Common myeloid progenitor, CD34-positive (primary cell): ENCODE results near the gene EPN2.

Experiments
- CTCF ChIA-PET: fragments of 350-600 bp; sonication (Branson Sonifier 250); formaldehyde crosslinking; loops from one replicate; lab custom pipeline; 2021; ENCODE audit warnings: antibody characterized with exemption; lab: Charles Lee
- POLR2A ChIA-PET: fragments of 350-600 bp; sonication (Branson Sonifier 250); formaldehyde crosslinking; loops from one replicate; lab custom pipeline; 2021; ENCODE audit warnings: antibody characterized with exemption; lab: Charles Lee
- DNase-seq, 3 donors: peaks; one replicate each; pipeline versions ENCODE4 v3.0.0 to v3.0.0-alpha.2; 2013
- H3K27ac ChIP-seq, 2 experiments: 1 replicate in 1 of 2; 2 replicates in 1 of 2; pipeline ENCODE4 v1.7.0; 2013; ENCODE audit warnings: inconsistent platforms in 2 of 2, low read length in 2 of 2, mild to moderate bottlenecking in 2 of 2, low read depth in 1 of 2, moderate library complexity in 1 of 2; ENCODE audit not compliant: severe bottlenecking in 2 of 2, insufficient read depth in 1 of 2, poor library complexity in 1 of 2
- H3K27me3 ChIP-seq, 5 experiments: replicated peaks in 2 of 5; 1 replicate in 3 of 5; 2 replicates in 2 of 5; pipeline versions ENCODE4 v1.6.1 to v1.7.0; 2013; ENCODE audit warnings: low read length in 4 of 5, mild to moderate bottlenecking in 2 of 5, moderate library complexity in 2 of 5, inconsistent platforms in 1 of 5; ENCODE audit not compliant: insufficient read depth in 5 of 5, control insufficient read depth in 4 of 5
- H3K36me3 ChIP-seq, 4 experiments: 1 replicate in 2 of 4; 2 replicates in 2 of 4; pipeline versions ENCODE4 v1.6.1 to v1.7.0; 2013; ENCODE audit warnings: low read length in 3 of 4, control low read depth in 1 of 4, mild to moderate bottlenecking in 1 of 4; ENCODE audit not compliant: control insufficient read depth in 4 of 4, insufficient read depth in 4 of 4
- H3K4me1 ChIP-seq, 4 experiments: 1 replicate in 3 of 4; 2 replicates in 1 of 4; pipeline versions ENCODE4 v1.6.1 to v1.7.1; 2013; ENCODE audit warnings: low read length in 3 of 4, mild to moderate bottlenecking in 3 of 4, control low read depth in 1 of 4, inconsistent platforms in 1 of 4, moderate library complexity in 1 of 4; ENCODE audit not compliant: control insufficient read depth in 4 of 4, insufficient read depth in 4 of 4; ENCODE audit errors: control extremely low read depth in 1 of 4
- H3K4me3 ChIP-seq, 7 experiments: 1 replicate in 4 of 7; 2 replicates in 3 of 7; pipeline versions ENCODE4 v1.5.1 to v1.7.0; 2013; ENCODE audit warnings: mild to moderate bottlenecking in 7 of 7, low read length in 6 of 7, moderate library complexity in 6 of 7, inconsistent platforms in 2 of 7, low read depth in 2 of 7, control low read depth in 1 of 7; ENCODE audit not compliant: insufficient read depth in 4 of 7, control insufficient read depth in 1 of 7; ENCODE audit errors: extremely low read depth in 1 of 7
- H3K9me3 ChIP-seq, 5 experiments: 1 replicate in 4 of 5; 2 replicates in 1 of 5; pipeline versions ENCODE4 v1.6.1 to v1.7.1; 2013; ENCODE audit warnings: low read length in 4 of 5, mild to moderate bottlenecking in 2 of 5, inconsistent platforms in 1 of 5, low read depth in 1 of 5, moderate library complexity in 1 of 5; ENCODE audit not compliant: control insufficient read depth in 4 of 5, insufficient read depth in 2 of 5; ENCODE audit errors: control extremely low read depth in 1 of 5
- whole genome bisulfite sequencing: methylation state at CpG from one replicate; pipeline ENCODE4 v1.1.5; 2013; ENCODE audit not compliant: insufficient coverage; 5-methylcytosine and 5-hydroxymethylcytosine counted together

The EPN2 gene

DNA sequence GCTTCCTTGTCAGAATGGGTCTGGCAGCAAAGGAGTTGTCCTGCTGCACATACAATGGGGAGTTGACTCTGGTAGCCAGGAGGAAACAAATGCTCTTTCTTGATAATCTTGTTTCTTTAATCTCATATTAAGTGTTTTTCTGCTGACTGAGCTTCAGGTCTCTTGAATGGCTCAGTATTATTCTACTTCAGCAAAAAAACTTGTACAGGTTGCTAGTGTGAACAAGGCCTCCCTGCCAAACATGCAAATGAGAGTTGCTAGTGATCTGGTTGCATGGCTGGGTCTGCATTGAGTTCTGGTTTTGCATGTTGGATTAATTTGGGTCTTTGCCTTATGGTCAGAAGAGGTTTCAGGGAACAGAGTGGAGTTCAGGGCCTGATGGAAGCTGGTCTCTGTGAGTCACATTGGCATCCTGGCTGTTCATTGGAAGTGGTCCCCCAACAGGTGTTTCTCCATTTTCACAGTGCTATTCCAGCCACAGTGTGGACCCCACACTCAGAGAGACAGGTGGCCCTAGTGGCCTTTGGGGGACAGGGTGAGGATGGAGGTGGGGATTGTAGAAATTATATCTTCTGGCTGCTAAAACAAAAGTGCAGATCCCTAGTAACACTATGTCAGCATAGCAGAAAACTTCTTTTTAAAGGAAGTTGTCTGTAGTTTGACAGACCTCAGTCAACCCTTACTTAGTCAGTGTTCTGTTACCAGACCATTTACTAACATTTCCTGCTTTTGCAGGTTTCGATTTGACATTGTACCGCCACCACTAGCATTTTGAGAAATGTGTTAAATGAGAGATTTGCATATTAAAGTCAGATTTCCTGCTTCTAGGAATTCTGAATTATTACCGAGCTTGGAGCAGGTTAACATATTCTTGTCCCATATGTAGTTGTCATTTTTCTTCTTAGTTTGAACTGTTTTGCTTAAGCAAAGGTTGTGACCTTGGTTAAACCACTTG lies 47.1 kb downstream of the EPN2 start:
- CTCF ChIA-PET, result interaction anchor here (0.6 to 1.7 kb wide), 3 partner anchors 11 to 54 kb away, joined by 3 to 6 read pairs (median 3); no protein-coding TSS in a partner anchor
- no peak overlapping the region for H3K27ac ChIP-seq
- no peak overlapping the region for H3K4me3 ChIP-seq
- no peaks in the 10 kb centered on the region for H3K4me1 ChIP-seq
- POLR2A ChIA-PET, result no interaction called here
- H3K9me3 ChIP-seq, result no peaks in the 10 kb centered on the region
- WGBS, result 100% methylated on average over 2 of the region's 3 CpGs
- H3K27me3 ChIP-seq, result peaks cover 0 to 12% (median 8%) of the 10 kb centered on the region in 5 experiments
- DNase-seq, result no peak
- H3K36me3 ChIP-seq, result no peaks in the 10 kb centered on the region

DNA sequence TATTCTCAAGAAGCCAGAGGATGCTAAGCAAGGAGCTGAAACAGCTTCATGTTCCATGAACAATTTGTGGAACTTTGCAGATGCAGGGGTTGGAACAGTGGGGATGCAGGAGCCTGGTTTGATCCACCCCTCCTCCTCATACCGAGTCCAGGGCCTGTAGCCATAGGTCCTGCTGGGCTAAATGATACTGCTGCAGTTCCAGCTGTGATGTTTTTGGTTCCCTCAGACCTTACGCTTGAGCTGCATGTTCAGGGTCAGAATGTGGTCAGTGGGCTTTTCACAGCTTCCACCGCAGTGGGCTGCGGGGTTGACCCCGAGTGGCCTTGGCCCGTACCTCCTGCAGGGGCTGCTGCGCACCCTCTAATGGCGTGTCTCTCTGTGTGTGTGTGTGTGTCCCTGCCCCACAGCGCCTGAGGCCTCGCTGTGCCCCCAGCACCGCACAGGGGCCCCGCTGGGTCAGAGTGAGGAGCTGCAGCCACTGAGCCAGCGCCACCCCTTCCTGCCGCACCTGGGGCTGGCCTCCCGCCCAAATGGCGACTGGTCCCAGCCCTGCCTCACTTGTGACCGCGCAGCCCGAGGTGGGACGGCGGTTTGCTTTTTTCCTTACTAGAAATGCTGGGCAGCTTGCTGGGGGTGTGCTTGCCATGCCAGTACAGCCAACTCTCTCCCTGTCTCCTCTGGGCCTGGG lies 48.2 kb downstream of the EPN2 start:
- ChIA-PET POLR2A (no interaction called here), CTCF (interaction anchor here (0.6 to 1.7 kb wide), 4 partner anchors 10 to 406 kb away, joined by 3 to 6 read pairs (median 3); no protein-coding TSS in a partner anchor)
- DNase-seq, result no peak
- H3K9me3 ChIP-seq, result no peaks in the 10 kb centered on the region
- 98% methylated on average over 21 of the region's 21 CpGs for WGBS
- peaks cover 1 to 8% (median 6%) of the 10 kb centered on the region in 4 experiments for H3K4me1 ChIP-seq
- H3K4me3 ChIP-seq, result no peak overlapping the region
- no peaks in the 10 kb centered on the region for H3K36me3 ChIP-seq
- H3K27ac ChIP-seq, result no peak overlapping the region
- H3K27me3 ChIP-seq, result peaks cover 0 to 12% (median 8%) of the 10 kb centered on the region in 5 experiments

DNA sequence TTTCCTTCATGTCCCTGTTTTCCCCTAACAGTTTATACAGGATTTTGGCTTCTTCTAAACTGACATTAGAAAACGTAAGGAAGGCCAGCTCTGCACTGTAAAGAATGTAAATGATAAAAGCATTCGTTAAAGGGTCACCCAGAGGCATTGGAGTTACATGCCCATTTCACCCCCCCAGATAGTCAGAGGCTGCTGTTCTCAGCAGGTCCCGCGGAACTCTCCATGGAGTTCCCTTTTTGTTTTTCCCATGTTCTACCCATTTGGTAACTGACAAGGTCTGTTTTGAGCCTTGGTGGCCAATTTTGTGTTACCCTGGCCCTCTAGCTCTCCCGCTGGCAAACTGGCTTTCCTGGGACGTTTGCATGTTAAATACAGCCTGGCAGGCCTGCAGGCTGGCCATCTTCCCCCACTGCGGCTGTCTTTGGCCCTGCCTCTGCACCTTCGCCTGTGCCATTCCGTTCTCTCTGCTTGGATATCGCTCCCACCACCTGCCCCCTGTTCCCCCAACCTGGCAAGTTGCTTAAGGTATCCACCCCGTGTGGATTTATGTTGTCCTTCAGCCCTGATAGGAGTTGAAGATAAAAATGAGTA lies 49.7 kb downstream of the EPN2 start:
- POLR2A ChIA-PET, result no interaction called here
- no peaks in the 10 kb centered on the region for H3K9me3 ChIP-seq
- CTCF ChIA-PET, result no interaction called here
- H3K27ac ChIP-seq, result no peak overlapping the region
- WGBS, result 100% methylated on average over 10 of the region's 11 CpGs
- no peak overlapping the region for H3K4me3 ChIP-seq
- no peaks in the 10 kb centered on the region for H3K36me3 ChIP-seq
- H3K4me1 ChIP-seq, result peaks cover 3 to 15% (median 12%) of the 10 kb centered on the region in 4 experiments
- DNase-seq, result no peak
- peaks cover 0 to 13% (median 4%) of the 10 kb centered on the region in 5 experiments for H3K27me3 ChIP-seq

DNA sequence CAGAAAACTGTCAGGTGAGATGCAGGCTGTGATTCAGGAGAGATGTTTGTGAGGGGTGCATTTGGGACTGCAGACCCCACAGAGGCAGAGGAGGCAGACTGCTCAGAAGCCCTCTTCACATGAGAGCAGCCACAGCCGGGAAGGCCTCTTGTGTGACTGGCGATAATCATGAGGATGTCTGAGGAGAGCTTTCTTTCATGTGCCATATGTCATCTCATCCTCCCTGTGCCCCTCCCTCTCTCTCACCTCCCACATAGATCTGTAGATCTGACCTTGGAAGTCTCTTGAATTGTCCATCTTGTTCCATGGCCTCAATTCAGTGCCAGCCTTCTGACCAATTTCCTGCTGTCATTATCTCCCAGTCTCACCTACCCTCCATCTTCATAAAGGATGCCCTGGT lies 50.5 kb downstream of the EPN2 start:
- no peak overlapping the region for H3K4me3 ChIP-seq
- POLR2A ChIA-PET, result no interaction called here
- peaks cover 0 to 17% (median 4%) of the 10 kb centered on the region in 5 experiments for H3K27me3 ChIP-seq
- CTCF ChIA-PET, result interaction anchor here (0.9 kb wide), 1 partner anchor 46 kb away, joined by 3 read pairs; no protein-coding TSS in a partner anchor
- no peak for DNase-seq
- H3K27ac ChIP-seq, result no peak overlapping the region
- H3K36me3 ChIP-seq, result no peaks in the 10 kb centered on the region
- WGBS, result no CpG with 5 or more reads among the region's 2 CpGs
- H3K4me1 ChIP-seq, result peaks cover 3 to 15% (median 12%) of the 10 kb centered on the region in 4 experiments
- no peaks in the 10 kb centered on the region for H3K9me3 ChIP-seq

DNA sequence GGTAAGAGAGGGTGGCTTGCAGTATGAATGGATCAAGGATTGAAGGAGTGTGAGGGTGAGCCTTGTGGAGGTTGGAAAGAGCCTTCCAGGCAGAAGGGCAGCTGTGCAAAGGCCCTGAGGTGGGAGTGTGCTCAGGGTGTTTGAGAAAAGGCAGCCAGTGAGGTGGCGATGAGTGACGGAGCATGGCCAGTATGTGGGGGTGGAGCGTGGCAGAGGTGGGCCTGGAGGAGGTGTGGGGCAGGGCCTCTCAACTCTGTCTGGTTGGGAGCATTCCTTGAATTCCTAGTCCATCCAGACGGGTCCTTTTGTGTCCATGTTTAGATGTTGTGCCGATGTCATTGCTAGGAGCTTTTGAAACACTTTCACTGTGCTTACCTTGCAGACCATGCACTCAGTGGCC lies 51.3 kb downstream of the EPN2 start:
- CTCF ChIA-PET, result interaction anchor here (0.9 kb wide), 1 partner anchor 47 kb away, joined by 3 read pairs; no protein-coding TSS in a partner anchor
- Histone ChIP-seq H3K4me1 (peaks cover 3 to 15% (median 12%) of the 10 kb centered on the region in 4 experiments), H3K36me3 (no peaks in the 10 kb centered on the region), H3K4me3 (no peak overlapping the region), H3K27ac (no peak overlapping the region), H3K9me3 (no peaks in the 10 kb centered on the region), H3K27me3 (peaks cover 0 to 19% (median 4%) of the 10 kb centered on the region in 5 experiments)
- no peak for DNase-seq
- 100% methylated on average over 2 of the region's 5 CpGs for WGBS
- POLR2A ChIA-PET, result no interaction called here

DNA sequence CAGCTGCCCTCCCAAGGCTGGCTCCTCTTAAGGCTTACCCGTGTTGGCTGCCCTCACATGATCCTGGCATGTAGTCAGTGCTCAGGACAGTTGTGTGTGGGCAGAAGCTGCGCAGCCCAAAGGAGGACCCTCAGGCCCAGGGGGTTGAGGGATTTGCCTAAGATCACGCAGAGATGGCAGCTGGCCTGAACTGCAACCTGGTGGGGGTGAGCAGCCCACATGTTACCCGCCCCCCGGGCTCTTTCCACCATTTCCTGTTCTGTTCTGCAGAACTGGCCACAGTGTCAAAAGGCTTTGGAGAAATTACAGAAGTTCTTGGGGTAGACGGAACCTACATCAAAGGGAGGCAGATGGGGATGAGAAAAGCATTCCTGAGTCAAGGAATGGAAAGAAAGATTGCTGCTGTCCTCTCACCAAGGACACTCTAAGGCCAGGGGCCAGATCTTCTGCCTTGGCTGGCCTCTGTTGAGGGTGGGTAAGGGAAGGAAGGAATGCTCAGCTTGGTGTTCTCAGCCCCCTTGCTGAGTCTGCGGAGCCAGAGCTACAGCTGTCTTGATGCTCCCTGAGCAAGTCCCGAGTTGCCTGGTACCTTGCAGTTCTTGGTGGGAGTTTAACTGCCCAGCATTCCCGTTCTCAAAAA lies 53.0 kb downstream of the EPN2 start:
- CTCF ChIA-PET, result interaction anchor here (0.6 to 1.2 kb wide), 2 partner anchors 16 to 469 kb away, joined by 3 to 4 read pairs; no protein-coding TSS in a partner anchor
- Histone ChIP-seq H3K9me3 (no peaks in the 10 kb centered on the region), H3K27me3 (peaks cover 0 to 19% (median 4%) of the 10 kb centered on the region in 5 experiments), H3K4me1 (peaks cover 3 to 15% (median 12%) of the 10 kb centered on the region in 4 experiments), H3K27ac (no peak overlapping the region), H3K36me3 (no peaks in the 10 kb centered on the region), H3K4me3 (peak overlapping the region in 1 of 7 experiments; percentile 20)
- 25% methylated on average over 3 of the region's 9 CpGs for WGBS
- DNase-seq, result peak; percentile 40 to 88 (median 84)
- POLR2A ChIA-PET, result no interaction called here
